T-helper 17 cell (primary cell): ENCODE data around the gene TMEM178B. TPM values are rescaled to one million over a fixed set of nuclear protein-coding genes. Genes with fewer than 3 reads are reported as not detected.

ENCODE experiments used
- ATAC-seq: fragments of 150-1000 bp; cut with Tn5 transposase; 2 replicates; pipeline ENCODE4 v1.10.0; 2021; ENCODE audit warnings: mild to moderate bottlenecking, moderate library complexity
- DNase-seq, 3 donors: peaks; one replicate each; pipeline versions ENCODE4 v3.0.0 to v3.0.0-alpha.2; 2020 to 2021
- H3K9me3 ChIP-seq: one replicate; pipeline ENCODE4 v1.7.0; 2013; ENCODE audit warnings: low read length, mild to moderate bottlenecking; ENCODE audit not compliant: control insufficient read depth, poor library complexity, severe bottlenecking
- H3K27ac Mint-ChIP-seq: one replicate; pipeline ENCODE4 v1.8.0; 2022; ENCODE audit warnings: mild to moderate bottlenecking, moderate library complexity, mixed read lengths
- H3K27me3 Mint-ChIP-seq: one replicate; pipeline ENCODE4 v1.8.0; 2022; ENCODE audit warnings: mixed read lengths
- H3K36me3 Mint-ChIP-seq: one replicate; pipeline ENCODE4 v1.8.0; 2022; ENCODE audit warnings: low read depth, mixed read lengths
- H3K4me1 Mint-ChIP-seq: one replicate; pipeline ENCODE4 v1.8.0; 2022; ENCODE audit warnings: mild to moderate bottlenecking, mixed read lengths
- H3K4me3 Mint-ChIP-seq: one replicate; pipeline ENCODE4 v1.8.0; 2022; ENCODE audit warnings: mild to moderate bottlenecking, moderate library complexity, mixed read lengths
- total RNA-seq, 4 donors: library from RNA in 2 of 4; stranded (reverse) in 2 of 4; gene quantifications; one replicate each; pipeline ENCODE4 v1.2.3 and lab custom pipeline; 2022 to 2026

Gene TMEM178B
- total RNA-seq, 2 donors from 2014 or later, result 0.90 to 0.96 TPM

DNA sequence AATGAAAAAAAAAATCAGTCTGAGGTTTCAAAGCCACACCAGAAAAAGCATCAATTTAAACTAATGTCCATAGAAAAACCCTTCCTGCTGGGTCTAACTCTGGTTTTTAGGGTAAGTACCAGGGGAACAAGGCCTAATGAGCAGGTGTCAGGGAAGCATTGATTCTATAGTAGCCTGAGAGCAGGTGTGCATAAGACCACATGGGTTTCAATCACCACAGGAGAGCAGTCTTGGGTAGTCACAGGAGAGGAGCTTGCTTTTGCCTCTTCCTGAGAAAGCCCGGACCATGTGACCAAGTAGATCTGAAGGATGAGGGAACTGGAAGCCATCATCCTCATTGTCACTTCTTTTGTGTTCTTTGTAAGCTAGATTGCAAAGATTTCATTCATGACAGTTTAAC is 411.0 kb downstream of the TMEM178B start:
- H3K4me1 Mint-ChIP-seq, result peaks cover 5% of the 10 kb centered on the region
- H3K36me3 Mint-ChIP-seq, result peaks cover 5% of the 10 kb centered on the region
- H3K27ac Mint-ChIP-seq, result no peak overlapping the region
- no peaks in the 10 kb centered on the region for H3K9me3 ChIP-seq
- no peak overlapping the region for H3K4me3 Mint-ChIP-seq
- ATAC-seq (no peak), DNase-seq (no peak)
- H3K27me3 Mint-ChIP-seq, result peaks cover 38% of the 10 kb centered on the region

- Mint-ChIP-seq H3K36me3 (no peaks in the 10 kb centered on the region), H3K4me1 (peaks cover 4% of the 10 kb centered on the region), H3K27me3 (peaks cover 18% of the 10 kb centered on the region), H3K4me3 (no peak overlapping the region), H3K27ac (no peak overlapping the region)
- DNase-seq, result no peak
- ATAC-seq, result no peak
- H3K9me3 ChIP-seq, result no peaks in the 10 kb centered on the region
Measured at GRCh38 chr7:141486959-141487358, 413.1 kb downstream of the TMEM178B start.

GRCh38 chr7:141490474-141490873 is 416.6 kb downstream of the TMEM178B start:
- Mint-ChIP-seq H3K4me1 (peaks cover 7% of the 10 kb centered on the region), H3K4me3 (no peak overlapping the region), H3K27me3 (peaks cover 30% of the 10 kb centered on the region), H3K27ac (no peak overlapping the region), H3K36me3 (no peaks in the 10 kb centered on the region)
- no peak for ATAC-seq
- no peaks in the 10 kb centered on the region for H3K9me3 ChIP-seq
- no peak for DNase-seq

DNA sequence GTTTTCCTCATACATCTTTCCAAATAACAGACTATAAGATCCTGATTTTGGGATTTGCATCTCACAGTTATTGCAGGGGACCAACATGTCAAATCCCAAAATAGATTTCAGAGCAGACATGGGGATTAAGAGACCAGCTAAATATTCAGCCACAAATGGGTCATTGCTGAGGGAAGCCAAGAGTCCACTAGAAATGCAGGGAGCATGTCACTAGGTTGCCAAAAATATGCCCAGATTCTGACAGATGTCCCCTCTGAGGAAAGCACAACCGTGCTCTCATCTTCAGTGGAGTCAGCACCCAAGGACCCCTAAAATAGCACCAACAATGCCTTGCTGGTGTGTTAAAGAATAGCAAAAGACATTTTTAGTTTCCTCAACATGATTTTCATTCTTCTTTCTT is 421.2 kb downstream of the TMEM178B start:
- DNase-seq (no peak), ATAC-seq (no peak)
- no peaks in the 10 kb centered on the region for H3K9me3 ChIP-seq
- Mint-ChIP-seq H3K27me3 (peaks cover 47% of the 10 kb centered on the region), H3K36me3 (peaks cover 2% of the 10 kb centered on the region), H3K4me1 (peaks cover 3% of the 10 kb centered on the region), H3K4me3 (no peak overlapping the region), H3K27ac (no peak overlapping the region)

GRCh38 chr7:141497391-141497790 is 423.5 kb downstream of the TMEM178B start:
- H3K4me1 Mint-ChIP-seq, result peaks cover 3% of the 10 kb centered on the region
- no peak for ATAC-seq
- H3K9me3 ChIP-seq, result no peaks in the 10 kb centered on the region
- peaks cover 57% of the 10 kb centered on the region for H3K27me3 Mint-ChIP-seq
- no peak for DNase-seq
- H3K36me3 Mint-ChIP-seq, result peaks cover 4% of the 10 kb centered on the region
- no peak overlapping the region for H3K4me3 Mint-ChIP-seq
- H3K27ac Mint-ChIP-seq, result no peak overlapping the region

DNA sequence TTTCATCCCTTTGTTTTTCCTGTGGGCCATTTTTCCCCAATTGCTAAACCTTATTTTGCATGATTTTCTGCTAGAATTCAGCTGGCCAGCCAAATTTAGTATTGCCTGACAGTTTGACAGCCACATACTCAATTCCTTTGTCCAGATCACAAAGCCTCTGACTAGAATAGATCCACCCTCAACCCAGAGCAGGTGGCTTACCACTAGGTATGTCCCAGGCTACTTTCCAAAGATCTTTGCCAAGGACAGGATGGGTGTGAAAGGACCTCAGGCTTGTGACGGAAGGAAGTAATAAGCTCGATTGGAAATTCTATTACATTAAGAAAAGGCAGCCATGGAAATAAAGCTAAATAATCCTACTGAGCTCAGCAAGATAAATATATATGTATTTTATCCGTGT is 426.7 kb downstream of the TMEM178B start:
- no peaks in the 10 kb centered on the region for H3K4me1 Mint-ChIP-seq
- ATAC-seq (no peak), DNase-seq (no peak)
- H3K36me3 Mint-ChIP-seq, result peaks cover 4% of the 10 kb centered on the region
- peaks cover 51% of the 10 kb centered on the region for H3K27me3 Mint-ChIP-seq
- H3K9me3 ChIP-seq, result no peaks in the 10 kb centered on the region
- no peak overlapping the region for H3K4me3 Mint-ChIP-seq
- H3K27ac Mint-ChIP-seq, result no peak overlapping the region

GRCh38 chr7:141501451-141501850 is 427.6 kb downstream of the TMEM178B start:
- H3K9me3 ChIP-seq, result no peaks in the 10 kb centered on the region
- peaks cover 51% of the 10 kb centered on the region for H3K27me3 Mint-ChIP-seq
- no peak for DNase-seq
- H3K4me1 Mint-ChIP-seq, result no peaks in the 10 kb centered on the region
- H3K4me3 Mint-ChIP-seq, result no peak overlapping the region
- no peak overlapping the region for H3K27ac Mint-ChIP-seq
- ATAC-seq, result no peak
- peaks cover 4% of the 10 kb centered on the region for H3K36me3 Mint-ChIP-seq

DNA sequence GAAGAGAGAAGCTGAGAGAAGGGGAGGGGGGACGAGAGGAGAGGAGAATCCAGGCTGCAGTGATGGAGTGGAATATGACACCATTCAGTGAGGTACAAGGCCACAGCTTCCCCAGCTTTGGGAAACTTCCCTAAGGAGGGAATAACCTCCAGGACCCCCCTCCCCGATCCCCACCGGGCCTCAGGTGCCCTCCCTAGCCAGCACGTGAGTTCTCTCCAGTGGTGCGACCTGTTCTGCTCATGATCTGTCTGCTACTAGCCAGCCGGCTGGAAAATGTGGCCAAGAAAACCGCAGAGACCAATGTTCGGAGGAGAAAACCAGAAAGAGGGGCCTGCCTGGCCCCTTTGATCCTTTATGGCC is 437.4 kb downstream of the TMEM178B start:
- H3K9me3 ChIP-seq, result peaks cover 8% of the 10 kb centered on the region
- ATAC-seq (no peak), DNase-seq (no peak)
- H3K27me3 Mint-ChIP-seq, result peaks cover 71% of the 10 kb centered on the region
- H3K36me3 Mint-ChIP-seq, result peaks cover 5% of the 10 kb centered on the region
- H3K4me1 Mint-ChIP-seq, result peaks cover 13% of the 10 kb centered on the region
- peak overlapping the region; percentile 70 for H3K4me3 Mint-ChIP-seq
- no peak overlapping the region for H3K27ac Mint-ChIP-seq

DNA sequence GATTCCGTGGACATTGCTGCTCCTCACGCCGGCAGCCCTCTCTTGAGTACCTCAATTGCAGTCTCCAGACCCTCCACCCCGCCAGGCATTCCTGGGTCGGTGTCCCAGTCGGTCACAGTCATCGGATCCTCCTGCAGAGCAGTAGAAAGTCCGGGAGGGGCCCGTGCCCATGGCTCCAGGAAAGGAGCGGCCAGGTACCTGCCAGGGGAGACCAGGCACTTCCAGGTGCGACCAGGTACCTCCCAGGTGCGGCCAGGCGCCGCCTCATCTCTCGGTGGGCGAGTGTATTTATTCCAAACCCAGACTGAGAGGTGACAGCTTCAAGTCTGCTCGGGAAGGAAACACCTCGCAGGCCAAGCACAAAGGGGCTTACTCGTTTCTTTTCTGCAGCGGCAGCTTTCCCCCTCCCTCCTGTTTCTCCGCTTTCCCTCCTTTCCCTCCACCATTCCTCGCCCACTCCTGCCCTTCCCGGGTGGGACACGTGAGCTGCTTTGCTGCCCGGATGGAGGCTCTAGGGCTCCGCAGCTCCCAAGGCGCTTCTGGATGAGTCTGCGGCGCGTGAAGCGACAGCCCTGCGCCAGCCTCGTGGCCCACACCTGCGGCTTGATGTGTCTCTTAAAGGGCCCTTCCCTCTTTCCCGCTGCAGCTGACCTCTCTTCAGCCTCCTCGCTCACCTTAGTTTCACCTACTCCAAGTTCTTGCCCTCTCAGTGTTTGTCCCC is 438.0 kb downstream of the TMEM178B start:
- Mint-ChIP-seq H3K36me3 (peaks cover 5% of the 10 kb centered on the region), H3K4me3 (peak overlapping the region; percentile 70), H3K27me3 (peaks cover 71% of the 10 kb centered on the region), H3K27ac (no peak overlapping the region), H3K4me1 (peaks cover 13% of the 10 kb centered on the region)
- ATAC-seq (no peak), DNase-seq (no peak)
- H3K9me3 ChIP-seq, result peaks cover 8% of the 10 kb centered on the region

DNA sequence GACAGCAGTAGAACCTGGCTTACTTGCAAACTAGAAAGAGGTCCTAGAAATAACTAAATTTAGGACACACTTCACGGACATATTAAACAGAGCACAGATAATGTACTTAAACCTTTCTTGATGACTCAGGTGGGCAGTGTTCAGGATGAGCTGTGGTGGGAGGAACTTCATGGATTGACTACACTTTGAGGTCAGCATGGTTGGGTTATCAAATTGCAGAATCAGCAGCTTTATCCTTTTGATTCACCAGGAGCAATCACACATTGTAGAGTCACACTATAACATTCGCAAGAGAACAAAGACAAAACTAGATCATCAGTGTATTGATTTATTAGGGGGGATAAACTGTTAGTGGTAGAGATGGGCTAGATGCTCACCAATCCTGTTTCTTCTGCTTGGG is 438.7 kb downstream of the TMEM178B start:
- H3K27ac Mint-ChIP-seq, result no peak overlapping the region
- DNase-seq (no peak), ATAC-seq (no peak)
- H3K4me1 Mint-ChIP-seq, result peaks cover 13% of the 10 kb centered on the region
- H3K36me3 Mint-ChIP-seq, result peaks cover 7% of the 10 kb centered on the region
- peaks cover 8% of the 10 kb centered on the region for H3K9me3 ChIP-seq
- H3K27me3 Mint-ChIP-seq, result peaks cover 72% of the 10 kb centered on the region
- peak overlapping the region; percentile 70 for H3K4me3 Mint-ChIP-seq

DNA sequence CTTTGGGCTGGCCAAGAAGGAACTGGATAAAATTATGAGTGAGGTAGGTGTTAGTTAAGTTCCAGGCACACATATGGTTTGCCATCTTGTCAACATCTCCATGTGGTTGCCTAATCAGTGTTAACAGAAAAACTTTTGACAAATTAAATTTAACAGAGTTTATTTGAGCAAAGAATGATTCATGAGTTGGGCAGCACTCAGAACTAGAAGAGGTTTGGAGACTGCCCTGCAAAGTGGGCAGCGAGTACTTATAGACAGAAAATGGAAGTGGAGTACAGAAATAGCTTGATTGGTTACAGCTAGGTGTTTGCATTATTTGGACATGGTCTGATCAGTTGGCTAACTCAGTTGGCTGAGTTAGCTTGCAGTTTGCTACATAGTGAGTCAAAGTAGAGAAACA is 439.9 kb downstream of the TMEM178B start:
- no peak for DNase-seq
- peaks cover 8% of the 10 kb centered on the region for H3K9me3 ChIP-seq
- Mint-ChIP-seq H3K36me3 (peaks cover 8% of the 10 kb centered on the region), H3K4me1 (peaks cover 14% of the 10 kb centered on the region), H3K27me3 (peaks cover 62% of the 10 kb centered on the region), H3K27ac (no peak overlapping the region), H3K4me3 (no peak overlapping the region)
- no peak for ATAC-seq

DNA sequence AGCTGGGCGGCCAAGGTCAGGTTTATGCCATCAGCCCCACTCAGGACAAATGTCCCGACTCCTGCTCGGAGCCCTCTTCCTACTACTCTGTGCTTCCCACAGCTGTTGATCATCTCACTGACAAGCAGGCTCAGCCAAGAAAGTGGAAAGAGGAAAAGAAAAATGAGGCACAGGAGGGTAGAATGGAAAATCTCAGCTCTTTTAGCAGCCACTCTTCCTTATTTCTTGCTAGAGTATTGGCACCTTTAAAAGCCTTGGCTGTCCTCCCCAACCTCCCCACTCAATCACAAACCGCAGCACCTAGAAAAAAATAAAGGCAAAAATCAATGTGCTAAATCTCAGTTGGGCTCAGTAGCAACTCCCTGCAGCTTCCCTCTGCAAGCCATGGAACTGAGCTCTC is 442.1 kb downstream of the TMEM178B start:
- DNase-seq (no peak), ATAC-seq (no peak)
- H3K9me3 ChIP-seq, result peaks cover 8% of the 10 kb centered on the region
- Mint-ChIP-seq H3K27ac (no peak overlapping the region), H3K27me3 (peaks cover 59% of the 10 kb centered on the region), H3K4me1 (peaks cover 13% of the 10 kb centered on the region), H3K36me3 (peaks cover 9% of the 10 kb centered on the region), H3K4me3 (no peak overlapping the region)

GRCh38 chr7:141519623-141520022 is 445.8 kb downstream of the TMEM178B start:
- H3K9me3 ChIP-seq, result no peaks in the 10 kb centered on the region
- H3K36me3 Mint-ChIP-seq, result peaks cover 7% of the 10 kb centered on the region
- H3K27me3 Mint-ChIP-seq, result peaks cover 41% of the 10 kb centered on the region
- no peak overlapping the region for H3K4me3 Mint-ChIP-seq
- no peak for DNase-seq
- ATAC-seq, result no peak
- no peak overlapping the region for H3K27ac Mint-ChIP-seq
- peaks cover 3% of the 10 kb centered on the region for H3K4me1 Mint-ChIP-seq

DNA sequence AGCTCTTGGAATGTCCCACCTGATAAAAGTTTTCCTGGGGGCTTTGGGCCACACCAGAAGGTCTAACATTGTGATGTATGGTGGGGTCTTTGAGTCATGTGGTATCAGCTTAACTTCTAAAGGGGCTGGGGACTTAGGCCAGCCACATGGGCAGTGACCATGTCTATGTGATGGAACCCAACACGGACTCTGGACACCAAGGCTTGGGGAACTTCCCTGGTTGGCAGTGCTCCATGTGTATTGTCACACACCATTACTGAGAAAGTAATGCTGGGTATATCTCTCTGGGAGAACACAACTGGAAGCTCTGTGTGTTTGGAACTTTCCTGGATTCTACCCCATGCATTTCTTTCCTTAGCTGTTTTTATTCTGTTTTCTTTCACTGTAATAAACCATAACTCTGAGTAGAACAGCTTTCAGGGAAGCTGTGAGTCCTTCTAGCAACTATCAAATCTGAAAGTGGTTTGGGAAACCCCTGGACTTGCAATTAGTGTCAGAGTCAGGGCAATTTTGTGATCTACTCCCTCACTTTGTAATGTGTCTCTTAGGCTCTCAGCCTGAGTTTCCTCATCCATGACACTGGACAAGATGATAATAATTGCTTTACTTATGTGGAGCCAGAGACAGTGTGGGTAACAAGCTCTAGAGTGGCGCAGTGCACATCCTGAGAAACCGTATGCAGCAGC is 448.9 kb downstream of the TMEM178B start:
- no peak overlapping the region for H3K27ac Mint-ChIP-seq
- ATAC-seq, result no peak

More for the DNA sequence above, 448.9 kb downstream of the TMEM178B start:
- Mint-ChIP-seq H3K4me3 (no peak overlapping the region), H3K27me3 (peaks cover 36% of the 10 kb centered on the region), H3K4me1 (peaks cover 3% of the 10 kb centered on the region), H3K36me3 (peaks cover 4% of the 10 kb centered on the region)
- DNase-seq, result no peak
- H3K9me3 ChIP-seq, result no peaks in the 10 kb centered on the region
